ENCODE data around the gene DGKG.

The DGKG gene

GRCh38 chr3:186173224-186173815 lies 188.7 kb downstream of the DGKG start:
- no peak for DNase-seq (ENCODE audit: low read depth, low spot score)

GRCh38 chr3:186172353-186172752 lies 189.7 kb downstream of the DGKG start:
- DNase-seq (ENCODE audit: low read depth, low spot score), result no peak

DNA sequence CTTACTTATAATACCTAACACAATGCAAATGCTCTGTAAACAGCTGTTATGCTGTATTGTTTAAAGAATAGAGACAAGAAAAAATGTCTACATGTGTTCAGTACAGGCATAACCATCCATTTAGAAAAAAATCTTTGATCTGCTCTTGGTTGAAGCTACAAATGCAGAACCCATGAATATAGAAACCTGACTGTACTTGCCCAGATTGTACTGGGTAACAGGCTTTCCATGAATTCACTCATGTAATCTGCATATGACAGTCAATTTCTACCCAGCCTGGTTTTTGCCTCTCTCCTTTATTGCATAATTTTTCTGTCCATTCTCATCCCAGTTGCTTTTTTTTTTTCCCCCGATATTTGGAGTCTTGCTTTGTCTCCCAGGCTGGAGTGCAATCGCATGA lies 190.5 kb downstream of the DGKG start:
- no peak for DNase-seq (ENCODE audit: low read depth, low spot score)

DNA sequence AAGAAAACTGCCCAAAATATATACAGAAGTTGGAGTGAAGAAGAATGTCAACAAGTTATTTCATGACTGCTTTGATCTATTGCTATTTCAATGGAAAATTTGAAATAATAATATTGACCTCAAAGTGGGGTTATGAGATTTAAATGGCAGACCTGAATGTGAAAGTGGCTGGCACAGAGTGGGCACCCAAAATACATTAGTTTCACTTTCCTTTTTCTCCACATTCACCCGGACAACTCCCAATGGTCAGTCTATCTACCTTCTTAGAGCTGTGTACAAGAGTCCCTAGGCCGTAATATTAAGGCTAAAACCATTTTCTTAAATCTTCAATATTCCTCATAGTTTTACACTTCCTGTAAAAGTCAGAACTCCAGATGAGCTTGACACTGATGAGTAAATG lies 191.5 kb downstream of the DGKG start:
- DNase-seq (ENCODE audit: low read depth, low spot score), result no peak

DNA sequence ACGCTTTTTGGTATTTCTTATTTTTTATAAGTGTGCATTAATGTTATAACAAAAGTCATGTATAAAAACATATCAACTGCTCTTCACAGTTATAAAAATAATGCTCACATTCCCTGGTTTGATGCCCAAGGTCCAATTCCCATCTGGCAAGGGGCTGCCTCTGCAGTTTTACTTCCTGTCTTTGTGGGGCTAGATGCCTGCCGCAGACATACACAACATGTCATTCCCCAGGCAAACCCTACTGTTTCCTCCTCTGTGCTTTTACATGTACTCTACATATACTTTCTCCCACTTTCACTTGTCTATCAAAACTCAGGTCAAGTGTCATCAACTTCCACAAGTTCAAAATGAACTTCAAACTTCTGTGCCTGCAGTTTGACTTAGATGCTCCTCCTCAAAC lies 192.7 kb downstream of the DGKG start:
- DNase-seq (ENCODE audit: low read depth, low spot score), result no peak

- no peak for DNase-seq (ENCODE audit: low read depth, low spot score)
Measured at GRCh38 chr3:186168976-186169375, 193.1 kb downstream of the DGKG start.

GRCh38 chr3:186167646-186168395 lies 194.2 kb downstream of the DGKG start:
- no peak for DNase-seq (ENCODE audit: low read depth, low spot score)

GRCh38 chr3:186166491-186167288 lies 195.3 kb downstream of the DGKG start:
- DNase-seq (ENCODE audit: low read depth, low spot score), result no peak

DNA sequence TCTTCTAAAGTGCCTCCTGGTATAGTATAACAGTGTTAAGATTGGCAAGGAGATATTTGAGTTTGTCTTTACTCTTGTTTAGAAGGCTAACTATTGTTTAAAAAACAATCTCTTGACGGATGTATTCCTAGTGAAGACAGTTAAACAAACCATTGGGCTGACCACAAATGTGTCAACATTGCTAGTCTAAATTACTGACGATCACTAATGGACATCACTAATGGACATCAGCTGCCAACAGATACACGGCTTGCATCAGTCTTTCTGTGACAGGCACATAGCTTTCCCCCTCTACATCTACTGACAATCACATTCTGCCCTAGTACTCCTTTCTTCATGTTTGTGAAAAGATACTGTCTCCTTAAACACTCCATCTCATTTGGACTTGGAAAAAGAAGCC lies 196.0 kb downstream of the DGKG start:
- DNase-seq (ENCODE audit: low read depth, low spot score), result no peak

GRCh38 chr3:186165331-186165730 lies 196.7 kb downstream of the DGKG start:
- DNase-seq (ENCODE audit: low read depth, low spot score), result no peak

GRCh38 chr3:186164696-186165095 lies 197.3 kb downstream of the DGKG start:
- DNase-seq (ENCODE audit: low read depth, low spot score), result no peak

GRCh38 chr3:186162221-186162620 lies 199.8 kb downstream of the DGKG start:
- DNase-seq (ENCODE audit: low read depth, low spot score), result no peak

DNA sequence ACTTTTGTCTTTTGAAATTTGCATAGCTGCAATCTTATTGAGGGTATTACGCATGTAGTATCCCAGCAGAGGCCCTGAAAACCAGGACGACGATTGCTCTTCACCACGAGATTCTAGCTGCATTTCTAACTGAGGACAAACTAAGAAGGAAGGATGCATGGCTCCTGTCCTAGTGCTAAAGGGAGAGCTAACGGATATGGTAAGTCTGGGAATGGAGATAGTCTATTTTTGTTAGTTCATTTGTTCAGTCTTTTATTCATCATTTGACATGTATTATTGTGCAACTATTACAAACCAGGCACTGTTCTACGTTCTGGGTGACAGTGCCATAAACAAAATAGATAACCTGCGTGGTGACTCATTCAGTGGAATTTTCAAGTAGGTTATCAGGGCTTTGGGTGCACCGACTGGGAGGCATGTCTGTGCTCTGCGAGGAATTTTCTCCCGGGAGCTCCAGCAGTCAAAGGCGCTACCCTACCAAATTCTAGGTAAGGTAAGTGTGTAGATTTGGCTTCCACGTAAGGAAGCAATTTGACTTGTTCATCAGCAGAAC lies 201.3 kb downstream of the DGKG start:
- DNase-seq (ENCODE audit: low read depth, low spot score), result no peak

- DNase-seq (ENCODE audit: low read depth, low spot score), result no peak
Measured at GRCh38 chr3:186154641-186155040, 207.4 kb downstream of the DGKG start.

DNA sequence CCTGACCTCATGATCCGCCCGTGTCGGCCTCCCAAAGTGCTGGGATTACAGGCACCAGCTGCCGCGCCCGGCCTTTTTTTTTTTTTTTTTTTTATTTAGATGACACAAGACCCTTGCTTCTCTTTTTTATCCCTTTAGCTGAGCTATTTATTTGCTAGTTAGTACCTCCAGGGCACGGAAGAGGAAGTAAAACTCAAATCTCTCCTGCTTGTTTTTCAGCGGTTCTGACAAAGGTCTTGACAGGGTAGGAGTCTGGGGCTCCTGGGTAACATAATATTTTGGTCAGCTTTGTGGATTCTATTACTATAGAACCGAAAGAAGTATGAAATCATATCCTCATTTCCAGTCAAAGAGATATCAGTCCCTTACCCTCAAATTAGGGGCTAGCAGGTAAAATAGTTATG lies 209.1 kb downstream of the DGKG start:
- no peak for DNase-seq (ENCODE audit: low read depth, low spot score)

- DNase-seq (ENCODE audit: low read depth, low spot score), result no peak
Measured at GRCh38 chr3:186152361-186152798, 209.7 kb downstream of the DGKG start.

GRCh38 chr3:186151077-186151971 lies 210.7 kb downstream of the DGKG start:
- no peak for DNase-seq (ENCODE audit: low read depth, low spot score)

- DNase-seq (ENCODE audit: low read depth, low spot score), result no peak
Measured at GRCh38 chr3:186150041-186150830, 211.8 kb downstream of the DGKG start.

- DNase-seq (ENCODE audit: low read depth, low spot score), result no peak
Measured at GRCh38 chr3:186149319-186149960, 212.6 kb downstream of the DGKG start.

GRCh38 chr3:186144257-186144656 lies 217.8 kb downstream of the DGKG start:
- DNase-seq (ENCODE audit: low read depth, low spot score), result no peak

All from smooth muscle cell of the brain vasculature (primary cell).